ENCODE results near the gene COL4A1. TPM values are rescaled to one million over a fixed set of nuclear protein-coding genes. Genes with fewer than 3 reads are reported as not detected.
A peak's percentile ranks its signal among the peaks of the same experiment; 100 is the strongest.

The COL4A1 gene
- total RNA-seq, 1 donor from 2014 or later, result 2,489 TPM

GRCh38 chr13:110284779-110285484 lies 22.0 kb downstream of the COL4A1 start:
- no peaks in the 10 kb centered on the region for H3K27me3 ChIP-seq (ENCODE audit: insufficient read depth, low read length)
- no peaks in the 10 kb centered on the region for H3K9me3 ChIP-seq (ENCODE audit: insufficient read depth, low read depth, low read length)
- TF ChIP-seq, protein P1, sequence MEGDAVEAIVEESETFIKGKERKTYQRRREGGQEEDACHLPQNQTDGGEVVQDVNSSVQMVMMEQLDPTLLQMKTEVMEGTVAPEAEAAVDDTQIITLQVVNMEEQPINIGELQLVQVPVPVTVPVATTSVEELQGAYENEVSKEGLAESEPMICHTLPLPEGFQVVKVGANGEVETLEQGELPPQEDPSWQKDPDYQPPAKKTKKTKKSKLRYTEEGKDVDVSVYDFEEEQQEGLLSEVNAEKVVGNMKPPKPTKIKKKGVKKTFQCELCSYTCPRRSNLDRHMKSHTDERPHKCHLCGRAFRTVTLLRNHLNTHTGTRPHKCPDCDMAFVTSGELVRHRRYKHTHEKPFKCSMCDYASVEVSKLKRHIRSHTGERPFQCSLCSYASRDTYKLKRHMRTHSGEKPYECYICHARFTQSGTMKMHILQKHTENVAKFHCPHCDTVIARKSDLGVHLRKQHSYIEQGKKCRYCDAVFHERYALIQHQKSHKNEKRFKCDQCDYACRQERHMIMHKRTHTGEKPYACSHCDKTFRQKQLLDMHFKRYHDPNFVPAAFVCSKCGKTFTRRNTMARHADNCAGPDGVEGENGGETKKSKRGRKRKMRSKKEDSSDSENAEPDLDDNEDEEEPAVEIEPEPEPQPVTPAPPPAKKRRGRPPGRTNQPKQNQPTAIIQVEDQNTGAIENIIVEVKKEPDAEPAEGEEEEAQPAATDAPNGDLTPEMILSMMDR (IDR thresholded peaks at IDR 0.05; ENCODE audit: insufficient read depth, low read depth, low read length), result no peak
- no peak for TF ChIP-seq EZH2 (IDR thresholded peaks at IDR 0.05; ENCODE audit: insufficient read depth, low read length)
- H3K4me3 Mint-ChIP-seq (ENCODE audit: unreplicated experiment), result no peak overlapping the region
- H4K20me1 ChIP-seq (ENCODE audit: insufficient read depth, low read length), result peaks cover 100% of the 10 kb centered on the region
- peak overlapping the region; percentile 30 for H3K4me2 ChIP-seq (ENCODE audit: low read length)
- no peak overlapping the region for H3K9ac ChIP-seq (ENCODE audit: low read length)
- peaks cover 37% of the 10 kb centered on the region for H3K4me1 Mint-ChIP-seq (ENCODE audit: low read depth, unreplicated experiment)
- H3K4me3 ChIP-seq (ENCODE audit: insufficient read depth, low read depth, low read length), result no peak overlapping the region
- peaks cover 94% of the 10 kb centered on the region for H3K79me2 ChIP-seq (ENCODE audit: insufficient read depth, low read length)
- H2AFZ ChIP-seq (ENCODE audit: low read depth, low read length), result no peak overlapping the region
- H3K27ac Mint-ChIP-seq (ENCODE audit: unreplicated experiment), result peak overlapping the region; percentile 20
- H3K4me1 ChIP-seq (ENCODE audit: insufficient read depth, low read length), result peaks cover 42% of the 10 kb centered on the region
- DNase-seq (ENCODE audit: low read depth) (peak; percentile 38), FAIRE-seq (no peak)
- no peak overlapping the region for H3K27ac ChIP-seq (ENCODE audit: low read depth, low read length)
- peaks cover 49% of the 10 kb centered on the region for H3K36me3 Mint-ChIP-seq (ENCODE audit: low read depth, unreplicated experiment)
- H3K9me3 Mint-ChIP-seq (ENCODE audit: unreplicated experiment), result no peaks in the 10 kb centered on the region
- H3K27me3 Mint-ChIP-seq (ENCODE audit: low read depth, unreplicated experiment), result no peaks in the 10 kb centered on the region
- peaks cover 22% of the 10 kb centered on the region for H3K36me3 ChIP-seq (ENCODE audit: insufficient read depth, low read length)

- no peak overlapping the region for H3K27ac Mint-ChIP-seq (ENCODE audit: unreplicated experiment)
- Histone ChIP-seq H3K36me3 (ENCODE audit: insufficient read depth, low read length) (peaks cover 22% of the 10 kb centered on the region), H3K4me2 (ENCODE audit: low read length) (peak overlapping the region; percentile 30), H3K79me2 (ENCODE audit: insufficient read depth, low read length) (peaks cover 94% of the 10 kb centered on the region), H3K9me3 (ENCODE audit: insufficient read depth, low read depth, low read length) (no peaks in the 10 kb centered on the region), H3K9ac (ENCODE audit: low read length) (no peak overlapping the region), H3K27me3 (ENCODE audit: insufficient read depth, low read length) (no peaks in the 10 kb centered on the region), H4K20me1 (ENCODE audit: insufficient read depth, low read length) (peaks cover 100% of the 10 kb centered on the region), H3K27ac (ENCODE audit: low read depth, low read length) (no peak overlapping the region), H2AFZ (ENCODE audit: low read depth, low read length) (no peak overlapping the region), H3K4me1 (ENCODE audit: insufficient read depth, low read length) (peaks cover 44% of the 10 kb centered on the region), H3K4me3 (ENCODE audit: insufficient read depth, low read depth, low read length) (no peak overlapping the region)
- H3K9me3 Mint-ChIP-seq (ENCODE audit: unreplicated experiment), result no peaks in the 10 kb centered on the region
- no peak overlapping the region for H3K4me3 Mint-ChIP-seq (ENCODE audit: unreplicated experiment)
- peaks cover 41% of the 10 kb centered on the region for H3K36me3 Mint-ChIP-seq (ENCODE audit: low read depth, unreplicated experiment)
- no peak for FAIRE-seq
- no peak for TF ChIP-seq EZH2 (IDR thresholded peaks at IDR 0.05; ENCODE audit: insufficient read depth, low read length)
- TF ChIP-seq, protein P1 (IDR thresholded peaks at IDR 0.05; ENCODE audit: insufficient read depth, low read depth, low read length), result no peak
- H3K4me1 Mint-ChIP-seq (ENCODE audit: low read depth, unreplicated experiment), result peaks cover 45% of the 10 kb centered on the region
- H3K27me3 Mint-ChIP-seq (ENCODE audit: low read depth, unreplicated experiment), result no peaks in the 10 kb centered on the region
- DNase-seq (ENCODE audit: low read depth), result peak; percentile 82
Measured at GRCh38 chr13:110283736-110284517, 23.0 kb downstream of the COL4A1 start.
